22Rv1 (cell line): ENCODE results near the gene C19orf81.

ENCODE experiments used
- ZFX ChIP-seq: fragments of 450-650 bp; IDR thresholded peaks from 2 replicates; pipeline ENCODE4 v1.6.1; 2017; ENCODE audit warnings: antibody characterized with exemption, borderline replicate concordance
- TF ChIP-seq, protein P1 (sequence below): fragments of 450-650 bp; IDR thresholded peaks from 2 replicates; pipeline ENCODE4 v1.5.1; 2017; ENCODE audit warnings: mild to moderate bottlenecking

- TF ChIP-seq, protein P1, sequence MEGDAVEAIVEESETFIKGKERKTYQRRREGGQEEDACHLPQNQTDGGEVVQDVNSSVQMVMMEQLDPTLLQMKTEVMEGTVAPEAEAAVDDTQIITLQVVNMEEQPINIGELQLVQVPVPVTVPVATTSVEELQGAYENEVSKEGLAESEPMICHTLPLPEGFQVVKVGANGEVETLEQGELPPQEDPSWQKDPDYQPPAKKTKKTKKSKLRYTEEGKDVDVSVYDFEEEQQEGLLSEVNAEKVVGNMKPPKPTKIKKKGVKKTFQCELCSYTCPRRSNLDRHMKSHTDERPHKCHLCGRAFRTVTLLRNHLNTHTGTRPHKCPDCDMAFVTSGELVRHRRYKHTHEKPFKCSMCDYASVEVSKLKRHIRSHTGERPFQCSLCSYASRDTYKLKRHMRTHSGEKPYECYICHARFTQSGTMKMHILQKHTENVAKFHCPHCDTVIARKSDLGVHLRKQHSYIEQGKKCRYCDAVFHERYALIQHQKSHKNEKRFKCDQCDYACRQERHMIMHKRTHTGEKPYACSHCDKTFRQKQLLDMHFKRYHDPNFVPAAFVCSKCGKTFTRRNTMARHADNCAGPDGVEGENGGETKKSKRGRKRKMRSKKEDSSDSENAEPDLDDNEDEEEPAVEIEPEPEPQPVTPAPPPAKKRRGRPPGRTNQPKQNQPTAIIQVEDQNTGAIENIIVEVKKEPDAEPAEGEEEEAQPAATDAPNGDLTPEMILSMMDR: no peak
- no peak for TF ChIP-seq ZFX
Measured at GRCh38 chr19:50673118-50673517, 23.9 kb downstream of the C19orf81 start.
